Peyer's patch (tissue), 4 donors: ENCODE data around the gene EDN3. TPM values are rescaled to one million over a fixed set of nuclear protein-coding genes. Genes with fewer than 3 reads are reported as not detected.

ENCODE experiments used
- DNase-seq, 3 donors: peaks; one replicate each; pipeline ENCODE4 v3.0.0-alpha.2; 2017 to 2019
- H3K27ac ChIP-seq, 4 donors: fragments of 200-600 bp; sonication (generic); one replicate each; pipeline ENCODE4 v1.5.1; 2016 to 2019
- H3K27me3 ChIP-seq, 2 donors: fragments of 200-600 bp; sonication (generic); one replicate each; pipeline ENCODE4 v1.5.1; 2019
- H3K36me3 ChIP-seq, 3 donors: fragments of 200-600 bp; sonication (generic); one replicate each; pipeline ENCODE4 v1.5.1; 2016 to 2019
- H3K4me1 ChIP-seq, 4 donors: fragments of 200-600 bp; sonication (generic); one replicate each; pipeline ENCODE4 v1.5.1; 2016 to 2019
- H3K4me3 ChIP-seq, 4 donors: fragments of 200-600 bp; sonication (generic); 1 replicate in 3 of 4; 2 replicates in 1 of 4; pipeline ENCODE4 v1.5.1; 2016 to 2019; ENCODE audit warnings: mild to moderate bottlenecking in 1 of 4
- H3K9me3 ChIP-seq, 4 donors: fragments of 200-600 bp; sonication (generic); one replicate each; pipeline ENCODE4 v1.5.1; 2016 to 2019; ENCODE audit warnings: mild to moderate bottlenecking in 1 of 4
- CTCF ChIP-seq, 6 experiments: fragments of 450-650 bp in 4 of 6; fragments of 200-600 bp in 2 of 6; sonication (generic) in 1 of 6; IDR thresholded peaks; one replicate each; pipeline ENCODE4 v1.5.1; 2017 to 2019; ENCODE audit warnings: antibody characterized with exemption in 6 of 6, mild to moderate bottlenecking in 3 of 6, moderate library complexity in 1 of 6
- POLR2A ChIP-seq, 2 donors: fragments of 450-650 bp; IDR thresholded peaks; one replicate each; pipeline ENCODE4 v1.5.1; 2017; ENCODE audit warnings: antibody characterized with exemption in 2 of 2, mild to moderate bottlenecking in 2 of 2, moderate library complexity in 2 of 2
- total RNA-seq, 4 donors: library from RNA; depleted of rRNA; stranded (reverse); fragments of >200 nt; gene quantifications; one replicate each; pipeline ENCODE4 v1.1.0, GENCODE V29; 2016

EDN3 gene
- total RNA-seq, 4 donors from 2014 or later = 6.6 to 112 (median 63.9) TPM

- no peak for TF ChIP-seq POLR2A (IDR thresholded peaks at IDR 0.05)
- no peak for TF ChIP-seq CTCF (IDR thresholded peaks at IDR 0.05)
- H3K9me3 ChIP-seq = no peaks in the 10 kb centered on the region
- no peak for DNase-seq
- no peak overlapping the region for H3K27ac ChIP-seq
- H3K27me3 ChIP-seq = no peaks in the 10 kb centered on the region
- H3K36me3 ChIP-seq = no peaks in the 10 kb centered on the region
- H3K4me1 ChIP-seq = no peaks in the 10 kb centered on the region
- no peak overlapping the region for H3K4me3 ChIP-seq
These were observed 40.5 kb upstream of the EDN3 start for GRCh38 chr20:59259946-59260345.

GRCh38 chr20:59265298-59265697, 35.1 kb upstream of the EDN3 start:
- TF ChIP-seq CTCF (IDR thresholded peaks at IDR 0.05) = no peak

GRCh38 chr20:59268870-59269269, 31.5 kb upstream of the EDN3 start:
- no peak for DNase-seq

More at GRCh38 chr20:59265298-59265697, 35.1 kb upstream of the EDN3 start:
- H3K4me1 ChIP-seq = no peaks in the 10 kb centered on the region
- H3K4me3 ChIP-seq = no peak overlapping the region
- no peak overlapping the region for H3K27ac ChIP-seq
- DNase-seq = no peak
- H3K36me3 ChIP-seq = no peaks in the 10 kb centered on the region
- H3K9me3 ChIP-seq = no peaks in the 10 kb centered on the region
- no peaks in the 10 kb centered on the region for H3K27me3 ChIP-seq

GRCh38 chr20:59269411-59270025, 30.9 kb upstream of the EDN3 start:
- DNase-seq = no peak
- no peaks in the 10 kb centered on the region for H3K36me3 ChIP-seq
- no peaks in the 10 kb centered on the region for H3K27me3 ChIP-seq
- no peak overlapping the region for H3K27ac ChIP-seq
- no peaks in the 10 kb centered on the region for H3K9me3 ChIP-seq
- H3K4me1 ChIP-seq = no peaks in the 10 kb centered on the region
- TF ChIP-seq POLR2A (IDR thresholded peaks at IDR 0.05) = no peak
- no peak for TF ChIP-seq CTCF (IDR thresholded peaks at IDR 0.05)
- H3K4me3 ChIP-seq = no peak overlapping the region

More at GRCh38 chr20:59268870-59269269, 31.5 kb upstream of the EDN3 start:
- H3K27me3 ChIP-seq = no peaks in the 10 kb centered on the region
- no peaks in the 10 kb centered on the region for H3K9me3 ChIP-seq
- H3K4me1 ChIP-seq = no peaks in the 10 kb centered on the region
- H3K36me3 ChIP-seq = no peaks in the 10 kb centered on the region
- no peak overlapping the region for H3K4me3 ChIP-seq
- no peak for TF ChIP-seq POLR2A (IDR thresholded peaks at IDR 0.05)
- no peak for TF ChIP-seq CTCF (IDR thresholded peaks at IDR 0.05)
- H3K27ac ChIP-seq = no peak overlapping the region

- Histone ChIP-seq H3K4me1 (no peaks in the 10 kb centered on the region), H3K27ac (no peak overlapping the region), H3K36me3 (no peaks in the 10 kb centered on the region), H3K9me3 (no peaks in the 10 kb centered on the region), H3K4me3 (no peak overlapping the region), H3K27me3 (no peaks in the 10 kb centered on the region)
- TF ChIP-seq POLR2A (IDR thresholded peaks at IDR 0.05) = no peak
- TF ChIP-seq CTCF (IDR thresholded peaks at IDR 0.05) = no peak
- no peak for DNase-seq
These were observed 30.0 kb upstream of the EDN3 start for GRCh38 chr20:59270380-59270779.
